ENCODE data around the gene USP54. TPM values are rescaled to one million over a fixed set of nuclear protein-coding genes. Genes with fewer than 3 reads are reported as not detected.

Gene USP54
- total RNA-seq, 4 donors from 2014 or later: 17.8 to 37.4 (median 32.7) TPM

DNA sequence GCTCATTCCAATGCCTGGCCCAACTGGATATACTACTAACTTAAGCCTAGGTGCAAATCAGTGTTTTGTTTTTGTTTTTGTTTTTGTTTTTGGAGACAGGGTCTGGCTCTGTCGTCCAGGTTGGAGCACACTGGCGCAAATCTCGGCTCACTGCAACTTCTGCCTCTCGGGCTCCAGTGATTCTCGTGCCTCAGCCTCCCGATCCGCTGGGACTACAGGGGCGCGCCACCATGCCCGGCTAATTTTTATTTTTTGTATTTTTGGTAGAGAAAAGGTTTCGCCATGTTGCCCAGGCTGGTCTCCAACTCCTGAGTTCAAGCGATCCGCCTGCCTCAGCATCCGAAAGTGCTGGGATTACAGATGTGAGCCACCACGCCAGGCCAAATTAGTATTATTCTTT, 96.9 kb downstream of the USP54 start:
- Histone ChIP-seq H3K27me3 (no peaks in the 10 kb centered on the region), H3K9me3 (no peaks in the 10 kb centered on the region), H3K4me3 (peak overlapping the region in 3 of 4 donors; percentile 61 to 96 (median 78)), H3K36me3 (peaks cover 0 to 25% (median 0%) of the 10 kb centered on the region in 3 donors), H3K27ac (peak overlapping the region in 2 of 4 donors; percentile 93 to 95), H3K4me1 (peaks cover 17 to 68% (median 19%) of the 10 kb centered on the region in 3 donors)
- no peak for DNase-seq
- WGBS, 2 donors: 89 to 95% methylated on average over 11 to 15 of the region's 15 CpGs
- TF ChIP-seq, protein P1, sequence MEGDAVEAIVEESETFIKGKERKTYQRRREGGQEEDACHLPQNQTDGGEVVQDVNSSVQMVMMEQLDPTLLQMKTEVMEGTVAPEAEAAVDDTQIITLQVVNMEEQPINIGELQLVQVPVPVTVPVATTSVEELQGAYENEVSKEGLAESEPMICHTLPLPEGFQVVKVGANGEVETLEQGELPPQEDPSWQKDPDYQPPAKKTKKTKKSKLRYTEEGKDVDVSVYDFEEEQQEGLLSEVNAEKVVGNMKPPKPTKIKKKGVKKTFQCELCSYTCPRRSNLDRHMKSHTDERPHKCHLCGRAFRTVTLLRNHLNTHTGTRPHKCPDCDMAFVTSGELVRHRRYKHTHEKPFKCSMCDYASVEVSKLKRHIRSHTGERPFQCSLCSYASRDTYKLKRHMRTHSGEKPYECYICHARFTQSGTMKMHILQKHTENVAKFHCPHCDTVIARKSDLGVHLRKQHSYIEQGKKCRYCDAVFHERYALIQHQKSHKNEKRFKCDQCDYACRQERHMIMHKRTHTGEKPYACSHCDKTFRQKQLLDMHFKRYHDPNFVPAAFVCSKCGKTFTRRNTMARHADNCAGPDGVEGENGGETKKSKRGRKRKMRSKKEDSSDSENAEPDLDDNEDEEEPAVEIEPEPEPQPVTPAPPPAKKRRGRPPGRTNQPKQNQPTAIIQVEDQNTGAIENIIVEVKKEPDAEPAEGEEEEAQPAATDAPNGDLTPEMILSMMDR (IDR thresholded peaks at IDR 0.05): no peak
- TF ChIP-seq POLR2A (IDR thresholded peaks at IDR 0.05): no peak
- intact Hi-C loops (cut with DNase I): no loop called here

DNA sequence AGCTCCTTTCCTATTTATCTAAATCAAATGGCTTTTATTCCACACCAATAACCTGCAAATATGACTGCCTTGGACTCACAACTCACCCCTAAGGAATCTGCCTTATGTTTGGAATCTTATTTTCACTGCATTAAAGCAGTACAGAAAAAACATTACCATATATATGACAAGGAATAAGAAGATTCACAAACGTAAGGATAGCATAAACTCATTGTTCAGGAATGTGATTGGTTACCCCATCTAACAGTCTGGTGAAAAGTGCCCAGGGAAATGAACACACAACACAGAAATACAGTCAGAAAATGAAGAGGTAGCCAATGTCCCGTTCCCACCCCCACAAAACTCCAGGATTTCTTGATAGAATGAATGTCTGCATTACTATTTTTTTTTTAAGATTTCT, 97.4 kb downstream of the USP54 start:
- Histone ChIP-seq H3K36me3 (peaks cover 0 to 21% (median 0%) of the 10 kb centered on the region in 3 donors), H3K9me3 (no peaks in the 10 kb centered on the region), H3K27ac (peak overlapping the region in 2 of 4 donors; percentile 93 to 95), H3K27me3 (no peaks in the 10 kb centered on the region), H3K4me3 (peak overlapping the region in 1 of 4 donors; percentile 96), H3K4me1 (peaks cover 17 to 68% (median 19%) of the 10 kb centered on the region in 3 donors)
- WGBS, 2 donors: 18 to 22% methylated on average over 2 of the region's 2 CpGs
- TF ChIP-seq, protein P1 (IDR thresholded peaks at IDR 0.05): no peak
- TF ChIP-seq POLR2A (IDR thresholded peaks at IDR 0.05): no peak
- DNase-seq: no peak
- intact Hi-C loops (cut with DNase I): no loop called here

DNA sequence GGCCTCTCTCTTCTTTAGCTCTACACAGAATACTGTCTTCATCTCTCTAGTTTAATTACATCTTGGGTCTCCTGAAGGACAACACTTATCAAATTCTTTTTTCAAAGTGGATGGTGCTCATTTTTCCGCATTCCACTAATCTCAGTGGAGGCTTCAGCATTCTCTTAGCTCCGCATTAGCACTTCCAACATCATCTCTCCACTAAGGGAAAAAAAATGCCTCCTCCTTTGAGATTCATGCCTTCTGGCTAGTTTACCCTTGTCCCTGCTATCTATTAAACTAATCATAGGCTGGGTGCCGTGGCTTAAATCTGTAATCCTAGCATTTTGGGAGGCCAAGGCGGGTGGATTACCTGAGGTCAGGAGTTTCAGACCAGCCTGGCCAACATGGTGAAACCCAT, 104.5 kb downstream of the USP54 start:
- Histone ChIP-seq H3K27ac (no peak overlapping the region), H3K36me3 (peaks cover 0 to 37% (median 0%) of the 10 kb centered on the region in 3 donors), H3K4me3 (no peak overlapping the region), H3K9me3 (no peaks in the 10 kb centered on the region), H3K4me1 (peaks cover 0 to 29% (median 0%) of the 10 kb centered on the region in 3 donors), H3K27me3 (no peaks in the 10 kb centered on the region)
- WGBS, 2 donors: 100% methylated on average over 2 to 3 of the region's 4 CpGs
- no peak for TF ChIP-seq POLR2A (IDR thresholded peaks at IDR 0.05)
- TF ChIP-seq, protein P1 (IDR thresholded peaks at IDR 0.05): no peak
- DNase-seq: no peak
- intact Hi-C loops (cut with DNase I): no loop called here

DNA sequence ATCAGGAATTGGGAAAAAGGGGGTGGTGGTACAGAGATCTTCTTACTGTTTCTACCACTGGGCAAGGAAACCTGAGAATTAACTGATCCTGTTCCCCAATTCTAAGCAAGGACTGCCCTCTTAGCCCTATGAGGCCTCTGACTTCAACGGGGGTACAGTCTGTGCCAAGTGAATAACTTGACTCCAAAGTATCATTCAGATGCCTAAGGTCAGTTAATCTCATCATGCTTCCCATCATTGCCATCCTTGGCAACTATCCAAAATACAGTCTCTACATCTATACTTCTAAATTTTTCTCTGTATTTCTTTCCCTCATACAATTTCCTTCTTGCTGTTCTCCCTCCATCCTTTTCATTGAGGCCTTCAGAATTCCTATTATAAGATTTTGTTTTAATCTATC, 105.8 kb downstream of the USP54 start:
- Histone ChIP-seq H3K4me3 (no peak overlapping the region), H3K4me1 (peaks cover 0 to 19% (median 0%) of the 10 kb centered on the region in 3 donors), H3K9me3 (no peaks in the 10 kb centered on the region), H3K27me3 (no peaks in the 10 kb centered on the region), H3K36me3 (peaks cover 0 to 32% (median 0%) of the 10 kb centered on the region in 3 donors), H3K27ac (no peak overlapping the region)
- WGBS, 2 donors: 50 to 54% methylated on average over 1 of the region's 1 CpG
- intact Hi-C loops (cut with DNase I): no loop called here
- no peak for DNase-seq
- TF ChIP-seq, protein P1 (IDR thresholded peaks at IDR 0.05): no peak
- no peak for TF ChIP-seq POLR2A (IDR thresholded peaks at IDR 0.05)

DNA sequence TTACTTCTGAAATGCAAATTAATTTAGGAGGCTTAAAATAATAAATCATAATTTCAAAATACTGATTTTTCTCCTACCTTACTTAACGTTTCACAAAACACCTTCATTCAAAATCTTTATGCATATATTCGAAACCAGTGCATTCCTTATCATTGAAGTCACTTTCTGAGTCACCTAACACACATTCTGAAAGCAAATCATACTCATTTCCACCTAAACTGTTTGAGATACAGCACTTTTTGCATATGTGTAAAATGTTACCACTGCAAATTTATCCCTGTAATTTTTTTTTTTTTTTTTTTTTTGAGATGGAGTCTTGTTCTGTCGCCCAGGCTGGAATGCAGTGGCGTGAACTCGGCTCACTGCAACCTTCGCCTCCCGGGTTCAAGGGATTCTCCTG, 111.0 kb downstream of the USP54 start:
- no peak for DNase-seq
- Histone ChIP-seq H3K36me3 (peaks cover 0 to 59% (median 19%) of the 10 kb centered on the region in 3 donors), H3K4me3 (no peak overlapping the region), H3K27me3 (no peaks in the 10 kb centered on the region), H3K4me1 (peaks cover 0 to 2% (median 0%) of the 10 kb centered on the region in 3 donors), H3K27ac (no peak overlapping the region), H3K9me3 (no peaks in the 10 kb centered on the region)
- 71 to 72% methylated on average over 6 to 7 of the region's 7 CpGs for WGBS, 2 donors
- TF ChIP-seq, protein P1 (IDR thresholded peaks at IDR 0.05): no peak
- TF ChIP-seq POLR2A (IDR thresholded peaks at IDR 0.05): no peak
- intact Hi-C loops (cut with DNase I): no loop called here

Data from esophagus squamous epithelium (tissue), 5 donors.